GM19239 (cell line): Measurements from ENCODE around the gene PODXL.
"Not testable (repeated sequence)": the region's sequence is repeated elsewhere in the genome, so short reads cannot be mapped to it uniquely, and the experiment has no call there.

Experiments
- DNase-seq: peaks from one replicate; pipeline ENCODE4 v3.0.0; 2011; ENCODE audit warnings: low spot score; ENCODE audit not compliant: insufficient read length
- FAIRE-seq: peaks from 2 replicates; lab custom pipeline; 2011; peaks lifted over from hg19 to GRCh38; lab: Jason Lieb, UNC

The PODXL gene

DNA sequence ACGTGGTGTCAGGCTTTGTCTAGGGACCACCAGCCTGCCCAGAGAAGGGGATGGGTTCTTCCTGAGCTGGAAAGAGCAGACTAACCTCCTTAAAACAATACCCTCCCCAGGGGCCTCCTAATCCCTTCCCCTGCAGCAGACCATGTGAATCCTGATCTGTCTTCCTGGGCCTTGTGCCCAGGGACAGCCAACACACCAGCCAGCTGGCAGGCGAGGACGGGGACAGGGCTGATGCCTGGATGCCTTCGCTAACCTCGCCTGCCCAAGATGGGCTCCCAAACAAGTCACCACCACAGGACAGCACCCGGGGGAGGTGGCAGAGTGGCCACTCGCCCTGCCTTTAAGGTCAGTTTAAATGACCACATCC, 17.6 kb downstream of the PODXL start:
- no peak for DNase-seq
- no peak for FAIRE-seq

DNA sequence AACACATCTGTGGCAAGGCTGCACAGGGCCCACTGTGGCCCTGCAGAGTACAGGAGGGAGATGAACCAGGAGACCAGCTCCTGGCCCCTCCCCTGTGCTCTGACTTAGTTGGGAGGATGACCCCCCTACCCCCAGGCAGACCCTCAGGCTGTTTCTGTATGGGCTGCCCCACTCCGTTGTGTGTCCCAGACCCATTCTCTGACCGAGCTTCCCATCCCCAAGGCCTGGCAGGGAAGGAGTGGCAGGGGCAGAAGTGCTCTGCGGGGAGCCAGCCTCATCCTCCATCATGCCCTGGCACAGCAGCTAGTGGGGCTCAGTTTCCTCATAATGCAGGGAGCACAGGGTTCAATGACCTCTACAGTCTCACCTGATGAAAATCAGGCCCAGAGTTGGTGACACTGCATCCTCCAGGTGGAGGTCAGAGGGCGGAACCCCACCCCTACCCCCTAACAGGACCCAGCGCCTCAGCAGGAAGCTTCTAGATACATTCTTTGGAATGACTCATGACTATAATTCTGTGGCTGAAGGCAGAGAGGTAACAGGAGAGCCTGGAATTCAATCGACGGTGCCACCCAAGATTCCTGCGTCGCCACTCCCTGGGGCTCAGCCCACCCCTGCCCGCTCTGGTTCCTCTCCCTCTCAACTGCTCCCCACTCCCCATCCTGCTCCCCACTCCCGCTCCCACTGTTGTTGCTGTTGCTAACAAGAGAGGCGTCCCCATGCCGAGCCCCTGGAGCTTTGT, 18.2 kb downstream of the PODXL start:
- DNase-seq (no peak), FAIRE-seq (no peak)

DNA sequence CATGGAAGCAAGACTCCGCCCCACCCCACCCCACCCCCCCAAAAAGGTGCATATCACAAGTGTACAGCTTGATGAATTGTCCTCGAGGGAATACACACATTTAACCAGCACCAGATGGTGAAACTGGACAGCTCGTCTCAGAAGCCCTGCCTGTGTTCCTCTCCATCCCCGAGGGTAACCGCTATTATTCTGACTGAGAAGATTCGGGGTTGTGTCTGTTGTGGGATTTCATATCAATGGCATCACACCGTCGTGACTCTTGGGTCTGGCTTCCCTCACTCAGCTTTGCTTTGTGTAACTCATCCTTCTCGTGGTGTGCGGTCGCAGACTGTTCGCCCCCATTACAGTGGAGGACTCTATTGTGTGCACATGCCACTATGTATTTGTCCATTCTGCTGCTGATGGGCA, 18.9 kb downstream of the PODXL start:
- FAIRE-seq: no peak
- DNase-seq: no peak

- FAIRE-seq: no peak
Measured at GRCh38 chr7:131536361-131536849, 20.0 kb downstream of the PODXL start.

GRCh38 chr7:131533566-131534561, 22.6 kb downstream of the PODXL start:
- FAIRE-seq (no peak), DNase-seq (no peak)

More at GRCh38 chr7:131536361-131536849, 20.0 kb downstream of the PODXL start:
- DNase-seq: no peak

DNA sequence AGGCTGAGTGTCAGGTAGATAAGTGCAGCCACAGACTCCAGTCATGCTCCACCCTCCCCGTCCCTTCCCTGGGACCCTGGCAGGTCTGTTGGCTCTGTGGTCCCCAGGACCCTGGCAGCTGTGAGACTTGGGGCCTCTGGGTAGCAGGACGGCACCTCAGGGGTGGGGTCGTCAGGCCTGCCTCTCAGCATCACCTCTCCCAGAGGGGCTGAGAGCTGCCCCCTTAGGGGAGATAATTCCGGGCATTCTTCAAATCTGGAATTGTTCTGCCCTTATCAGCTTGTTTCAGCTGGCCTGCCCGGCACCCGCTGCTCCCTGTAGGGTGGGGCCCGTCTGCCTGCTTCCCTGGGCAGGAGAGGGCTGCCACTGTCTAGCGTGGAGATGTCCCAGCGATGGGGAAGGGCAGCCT, 23.3 kb downstream of the PODXL start:
- FAIRE-seq (no peak), DNase-seq (no peak)

DNA sequence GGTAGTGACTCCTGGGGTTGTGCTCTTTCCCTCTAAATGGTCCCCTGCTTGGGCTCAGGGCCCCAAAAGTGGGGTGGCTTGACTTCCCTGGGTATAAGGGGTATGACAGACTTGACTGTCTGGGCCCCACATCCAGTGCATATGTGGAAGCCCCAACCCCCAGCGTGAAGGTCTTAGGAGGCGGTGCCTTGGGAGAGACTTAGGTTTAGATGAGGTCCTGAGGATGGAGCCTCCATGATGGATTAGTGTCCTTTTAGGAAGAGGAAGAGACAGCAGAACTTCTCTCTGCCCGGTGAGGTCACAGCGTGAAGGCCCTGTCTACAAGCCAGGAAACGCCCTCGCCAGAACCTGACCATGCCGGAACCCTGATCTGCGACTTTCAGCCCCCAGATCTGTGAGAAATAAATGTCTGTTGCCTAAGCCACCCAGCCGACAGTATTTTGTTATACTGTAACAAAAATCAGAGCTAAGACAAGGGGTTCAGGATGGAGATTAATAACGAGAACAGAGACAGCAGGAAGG, 23.8 kb downstream of the PODXL start:
- DNase-seq: no peak
- no peak for FAIRE-seq

GRCh38 chr7:131530137-131530536, 26.3 kb downstream of the PODXL start:
- no peak for FAIRE-seq
- no peak for DNase-seq

DNA sequence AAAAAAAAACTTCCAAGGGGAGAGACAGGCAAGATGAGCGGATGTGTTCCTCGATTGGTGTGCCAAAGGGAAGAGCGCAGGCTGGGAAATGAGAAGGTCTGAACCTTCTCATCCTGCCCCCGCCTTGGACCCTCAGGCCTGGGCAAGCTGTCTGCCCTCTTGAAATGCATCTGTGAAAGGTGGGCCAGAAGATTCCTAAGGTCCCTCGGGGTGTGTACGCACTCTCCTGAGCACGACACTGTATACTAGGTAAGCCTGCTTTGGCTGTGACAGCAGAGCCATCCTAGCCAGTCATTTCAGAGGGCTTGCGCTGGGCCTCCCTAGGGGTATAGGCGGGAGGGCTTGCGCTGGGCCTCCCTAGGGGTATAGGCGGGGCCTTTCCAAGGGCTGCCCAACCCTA, 26.8 kb downstream of the PODXL start:
- DNase-seq (no peak), FAIRE-seq (no peak)

- DNase-seq (no peak), FAIRE-seq (no peak)
Measured at GRCh38 chr7:131529179-131529578, 27.2 kb downstream of the PODXL start.

GRCh38 chr7:131527456-131527855, 29.0 kb downstream of the PODXL start:
- DNase-seq (no peak), FAIRE-seq (no peak)

- DNase-seq (no peak), FAIRE-seq (no peak)
Measured at GRCh38 chr7:131525820-131526219, 30.6 kb downstream of the PODXL start.

DNA sequence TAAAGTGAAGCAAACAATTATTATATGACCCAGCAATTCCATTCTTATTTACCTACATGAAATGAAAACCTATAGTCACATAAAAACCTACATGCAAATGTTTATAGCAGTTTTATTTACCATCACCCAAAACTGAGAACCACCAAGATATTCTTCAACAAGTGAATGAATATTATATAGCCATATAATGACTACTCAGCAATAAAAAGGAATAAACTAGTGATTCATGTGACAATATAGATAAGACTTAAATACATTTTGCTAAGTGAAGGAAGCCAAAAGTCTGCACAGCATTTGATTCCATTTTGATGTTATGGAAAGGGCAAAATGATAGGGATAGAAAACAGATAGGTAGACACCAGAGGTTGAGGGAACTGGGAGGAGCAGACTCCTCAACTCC, 31.7 kb downstream of the PODXL start:
- no peak for FAIRE-seq
- no peak for DNase-seq

- DNase-seq (no peak), FAIRE-seq (no peak)
Measured at GRCh38 chr7:131524115-131524514, 32.3 kb downstream of the PODXL start.

DNA sequence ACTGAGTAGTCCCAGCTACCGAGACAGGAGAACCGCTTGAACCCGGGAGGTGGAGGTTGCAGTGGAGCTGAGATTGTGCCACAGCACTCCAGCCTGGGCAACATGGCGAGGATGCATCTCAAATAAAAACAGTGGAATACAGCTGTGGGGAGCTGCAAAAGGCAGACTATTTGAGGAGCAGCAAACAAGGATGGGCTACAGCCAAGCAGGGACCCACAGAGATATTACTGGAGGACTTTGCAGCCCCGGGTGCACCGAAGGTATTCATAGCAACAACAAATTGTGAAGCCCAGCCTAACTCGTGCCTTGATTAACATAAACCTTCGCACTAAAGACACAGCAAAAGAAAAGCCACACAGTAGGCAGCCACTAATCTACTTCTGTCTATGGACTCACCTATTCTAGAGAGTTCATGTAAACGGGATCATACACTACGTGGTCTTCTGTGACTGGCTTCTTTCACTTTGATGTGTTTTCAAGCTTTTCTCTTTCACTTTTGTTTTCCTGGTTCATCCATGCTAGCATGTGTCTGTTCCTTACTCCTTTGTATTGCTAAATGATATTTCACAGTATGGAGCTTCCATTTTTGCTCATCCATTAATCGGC, 34.0 kb downstream of the PODXL start:
- DNase-seq (no peak), FAIRE-seq (no peak)

DNA sequence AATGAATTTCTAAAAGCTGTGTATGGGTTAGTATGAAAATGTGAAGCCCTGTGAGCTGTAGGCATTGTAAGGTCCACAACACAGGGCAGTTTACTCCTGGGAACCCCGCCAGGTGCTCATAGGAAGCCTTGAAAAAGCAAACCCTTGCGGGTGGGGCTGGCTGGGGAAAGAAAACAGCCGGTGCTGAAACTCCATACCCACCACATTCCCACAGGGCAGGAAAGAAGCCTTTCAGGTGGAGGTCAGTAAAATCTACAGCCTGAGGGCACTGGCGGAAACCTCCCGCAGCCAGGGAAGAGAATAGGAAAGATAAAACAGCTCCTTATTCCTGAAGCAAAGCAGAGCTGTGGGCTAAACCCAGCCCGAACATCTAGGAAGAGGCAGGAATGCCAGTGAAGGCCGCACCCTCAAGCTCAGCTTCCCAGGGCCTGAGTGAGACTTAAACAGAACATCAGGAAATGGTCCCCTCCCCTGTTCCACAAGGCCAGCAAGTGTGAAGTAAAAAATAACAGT, 34.7 kb downstream of the PODXL start:
- FAIRE-seq: no peak
- DNase-seq: no peak

DNA sequence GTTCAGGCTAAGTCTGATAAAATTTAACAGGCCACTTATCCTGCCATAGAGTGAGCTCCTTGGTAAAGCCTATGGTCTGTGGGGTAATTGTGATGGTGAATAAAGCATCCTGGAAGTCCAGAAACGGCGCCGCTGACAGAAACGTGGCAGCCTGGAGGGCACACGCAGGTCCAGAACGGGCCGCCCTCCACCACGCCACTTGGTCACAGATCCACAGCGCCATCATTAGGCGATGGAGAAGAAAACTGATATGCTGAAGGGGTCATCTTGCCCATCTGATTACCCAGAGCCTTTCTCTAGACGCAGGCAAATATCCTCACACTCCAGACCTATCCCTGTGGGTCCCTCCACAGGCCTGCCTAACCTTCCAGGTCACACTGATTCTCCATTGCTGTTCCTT, 37.8 kb downstream of the PODXL start:
- no peak for FAIRE-seq

GRCh38 chr7:131517218-131517923, 39.1 kb downstream of the PODXL start:
- no peak for FAIRE-seq
- DNase-seq: no peak

More for the DNA sequence above, 37.8 kb downstream of the PODXL start:
- DNase-seq: no peak

- not testable (repeated sequence) for DNase-seq, FAIRE-seq
Measured at GRCh38 chr7:131515471-131515870, 41.0 kb downstream of the PODXL start.
